Fibroblast of the aortic adventitia (primary cell): ENCODE data around the gene OS9. TPM values are rescaled to one million over a fixed set of nuclear protein-coding genes. Genes with fewer than 3 reads are reported as not detected.

Experiments used
- DNase-seq: peaks from one replicate; pipeline ENCODE4 v3.0.0-alpha.2; 2010; ENCODE audit warnings: low read depth
- H3K4me3 ChIP-seq: 2 replicates; pipeline ENCODE4 v1.5.1; 2011; ENCODE audit warnings: low read depth, mild to moderate bottlenecking, control low read depth, low read length, moderate library complexity
- total RNA-seq: library from RNA; depleted of rRNA; stranded (reverse); fragments of >200 nt; gene quantifications from 2 replicates; pipeline ENCODE4 v1.2.3, GENCODE V29; 2012; ENCODE audit warnings: low replicate concordance
- TF ChIP-seq, protein P1 (sequence below): IDR thresholded peaks from 2 replicates; pipeline ENCODE4 v1.5.1; 2011; ENCODE audit warnings: mild to moderate bottlenecking, low read length, control low read depth, inconsistent platforms; ENCODE audit not compliant: insufficient read depth

OS9 gene
- total RNA-seq, 1 donor, result 229 TPM

DNA sequence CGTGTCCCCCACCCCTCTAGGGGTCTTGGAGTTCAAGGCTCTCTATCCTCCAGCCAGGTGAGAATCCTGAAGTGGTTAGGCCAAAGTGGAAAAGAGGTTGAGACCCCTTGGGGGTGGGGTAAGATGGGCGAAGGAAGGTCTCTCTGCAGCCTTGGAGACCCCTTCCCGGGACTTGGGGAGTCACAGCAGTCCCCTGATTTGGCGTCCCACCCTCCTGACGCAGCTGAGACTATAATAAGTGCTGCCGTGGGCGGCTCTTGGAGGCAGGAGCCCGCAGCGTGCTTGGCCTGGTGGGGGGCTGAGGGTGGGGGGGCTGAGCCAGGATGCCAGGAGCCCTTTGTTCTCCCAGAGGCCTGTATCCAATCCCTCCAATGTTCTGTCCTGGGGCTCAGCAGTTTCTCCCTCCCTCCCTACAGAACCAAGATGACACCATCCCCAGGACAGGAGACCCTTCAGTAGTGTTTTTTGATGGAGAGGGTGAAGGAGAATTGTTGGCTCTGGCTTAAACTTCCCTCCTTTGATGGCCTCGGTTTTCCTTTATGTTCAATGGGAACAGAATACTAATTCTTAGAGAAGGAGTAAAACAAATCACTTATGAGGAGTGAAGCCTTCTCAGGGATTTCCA is 46.1 kb downstream of the OS9 start:
- TF ChIP-seq, protein P1, sequence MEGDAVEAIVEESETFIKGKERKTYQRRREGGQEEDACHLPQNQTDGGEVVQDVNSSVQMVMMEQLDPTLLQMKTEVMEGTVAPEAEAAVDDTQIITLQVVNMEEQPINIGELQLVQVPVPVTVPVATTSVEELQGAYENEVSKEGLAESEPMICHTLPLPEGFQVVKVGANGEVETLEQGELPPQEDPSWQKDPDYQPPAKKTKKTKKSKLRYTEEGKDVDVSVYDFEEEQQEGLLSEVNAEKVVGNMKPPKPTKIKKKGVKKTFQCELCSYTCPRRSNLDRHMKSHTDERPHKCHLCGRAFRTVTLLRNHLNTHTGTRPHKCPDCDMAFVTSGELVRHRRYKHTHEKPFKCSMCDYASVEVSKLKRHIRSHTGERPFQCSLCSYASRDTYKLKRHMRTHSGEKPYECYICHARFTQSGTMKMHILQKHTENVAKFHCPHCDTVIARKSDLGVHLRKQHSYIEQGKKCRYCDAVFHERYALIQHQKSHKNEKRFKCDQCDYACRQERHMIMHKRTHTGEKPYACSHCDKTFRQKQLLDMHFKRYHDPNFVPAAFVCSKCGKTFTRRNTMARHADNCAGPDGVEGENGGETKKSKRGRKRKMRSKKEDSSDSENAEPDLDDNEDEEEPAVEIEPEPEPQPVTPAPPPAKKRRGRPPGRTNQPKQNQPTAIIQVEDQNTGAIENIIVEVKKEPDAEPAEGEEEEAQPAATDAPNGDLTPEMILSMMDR, result no peak
- no peak overlapping the region for H3K4me3 ChIP-seq
- no peak for DNase-seq

DNA sequence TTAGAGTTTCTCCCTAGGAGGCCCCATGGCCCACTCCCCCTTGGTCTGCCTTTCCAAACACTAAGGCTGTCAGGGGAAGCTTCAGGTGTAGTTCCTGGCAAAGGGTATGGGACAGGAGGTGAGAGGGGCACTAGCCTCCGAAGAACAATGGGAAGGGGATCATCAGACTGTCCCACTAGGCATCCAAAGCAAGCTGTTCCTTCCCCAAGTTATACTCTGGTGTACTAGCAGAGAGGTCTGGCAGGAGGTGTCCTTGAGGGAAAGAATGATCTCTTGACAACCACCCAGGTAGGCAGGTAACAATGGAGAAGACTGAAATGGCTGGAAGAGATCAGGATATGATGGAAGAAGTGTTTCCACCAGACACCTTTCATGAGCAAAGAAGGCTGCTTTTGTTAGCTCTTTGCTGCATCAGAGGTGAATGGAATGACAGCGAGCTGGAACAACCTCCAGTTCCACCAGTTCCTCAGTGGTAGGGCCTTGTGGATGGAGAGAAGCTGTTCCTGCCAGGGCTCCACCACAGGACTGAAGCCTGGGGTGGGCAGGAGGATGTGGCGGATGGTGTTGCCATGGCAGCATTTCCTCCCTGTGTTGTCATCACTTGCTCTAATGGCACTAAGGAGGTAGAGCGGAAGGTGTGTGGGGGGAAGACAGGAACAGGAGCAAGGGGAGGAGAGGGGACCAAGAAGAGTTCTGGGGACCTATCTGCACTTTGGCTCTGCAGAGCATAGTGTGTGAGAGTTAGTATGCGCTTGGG is 46.9 kb downstream of the OS9 start:
- no peak for DNase-seq
- no peak overlapping the region for H3K4me3 ChIP-seq
- TF ChIP-seq, protein P1, result no peak

DNA sequence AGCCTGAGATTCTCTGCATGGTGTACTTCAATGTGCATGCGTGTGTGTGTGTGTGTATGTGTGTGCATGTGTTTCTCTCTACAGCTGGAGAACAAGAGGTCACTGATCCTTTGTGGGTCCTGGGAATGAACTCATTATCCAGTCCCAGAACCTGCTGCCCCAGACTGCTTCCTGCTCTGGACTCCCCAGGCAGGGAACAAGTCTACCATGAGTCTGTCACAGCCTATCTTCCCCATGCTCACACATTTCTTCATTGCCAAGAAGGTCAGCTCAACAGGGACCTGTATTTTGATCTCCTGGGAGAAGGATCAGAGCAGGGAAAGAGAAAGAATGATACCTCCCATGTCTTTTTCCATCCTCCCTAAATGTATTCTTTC is 47.5 kb downstream of the OS9 start:
- H3K4me3 ChIP-seq, result no peak overlapping the region
- TF ChIP-seq, protein P1, result no peak
- DNase-seq, result no peak

DNA sequence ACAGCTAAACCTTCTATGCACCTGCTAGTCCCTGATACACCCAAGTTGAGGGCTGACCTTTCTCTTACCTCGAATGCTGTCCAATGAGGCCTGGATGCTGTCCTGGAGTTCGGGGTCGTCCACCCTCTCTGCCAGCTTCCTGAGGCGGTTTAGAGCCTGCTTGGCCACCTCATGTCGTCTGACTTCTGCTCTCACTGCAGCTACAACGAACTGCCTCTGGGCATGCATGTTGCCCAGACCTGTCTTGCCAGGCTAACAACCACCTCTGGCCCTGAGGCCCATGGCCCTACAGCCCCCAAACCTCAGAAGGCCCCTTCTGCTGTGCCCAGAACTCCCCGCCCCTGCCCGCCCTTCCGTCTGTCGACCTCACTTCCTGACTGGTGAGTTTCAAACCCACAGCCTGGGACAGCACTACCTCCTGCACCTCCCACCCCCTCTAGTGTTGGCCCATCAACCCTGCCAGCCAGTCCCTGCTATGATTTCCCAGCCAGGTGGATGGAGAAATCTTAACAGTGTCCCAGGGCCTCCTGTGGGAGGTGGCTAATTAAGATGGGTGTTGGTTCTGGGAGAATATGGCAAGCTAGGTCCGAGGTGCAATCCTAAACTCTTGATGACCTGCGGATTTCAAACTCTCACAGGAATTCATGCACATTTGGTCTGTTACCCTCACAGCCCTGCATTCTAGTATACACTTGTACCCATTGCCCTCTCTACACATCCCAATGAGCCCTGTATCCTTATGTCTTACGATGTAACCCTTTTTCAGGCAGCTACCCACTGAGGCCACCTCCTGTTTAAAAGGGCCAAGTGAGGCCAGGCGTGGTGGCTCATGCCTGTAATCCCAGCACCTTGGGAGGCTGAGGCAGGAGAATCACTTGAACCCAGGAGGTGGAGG is 48.2 kb downstream of the OS9 start:
- no peak for DNase-seq
- TF ChIP-seq, protein P1, result no peak
- no peak overlapping the region for H3K4me3 ChIP-seq

DNA sequence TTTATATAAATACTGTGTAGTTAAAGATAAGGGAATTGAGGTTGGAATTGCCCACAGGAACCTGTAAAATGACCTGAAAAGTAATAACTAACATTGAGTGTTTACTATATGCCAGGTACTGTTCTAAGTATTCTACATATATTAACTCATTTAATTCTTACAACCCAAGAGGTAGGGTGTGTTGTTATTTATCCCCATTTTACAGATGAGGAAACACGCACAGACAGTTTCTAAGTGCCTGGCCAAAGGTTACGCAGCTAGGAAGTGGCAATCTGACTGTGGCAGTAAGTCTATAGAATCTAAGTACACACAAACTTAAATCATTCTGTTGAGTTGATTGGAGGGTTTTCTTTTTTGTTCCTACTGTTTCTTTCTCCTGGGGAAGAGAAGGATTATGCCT is 49.8 kb downstream of the OS9 start:
- H3K4me3 ChIP-seq, result no peak overlapping the region
- no peak for DNase-seq
- TF ChIP-seq, protein P1, result no peak

DNA sequence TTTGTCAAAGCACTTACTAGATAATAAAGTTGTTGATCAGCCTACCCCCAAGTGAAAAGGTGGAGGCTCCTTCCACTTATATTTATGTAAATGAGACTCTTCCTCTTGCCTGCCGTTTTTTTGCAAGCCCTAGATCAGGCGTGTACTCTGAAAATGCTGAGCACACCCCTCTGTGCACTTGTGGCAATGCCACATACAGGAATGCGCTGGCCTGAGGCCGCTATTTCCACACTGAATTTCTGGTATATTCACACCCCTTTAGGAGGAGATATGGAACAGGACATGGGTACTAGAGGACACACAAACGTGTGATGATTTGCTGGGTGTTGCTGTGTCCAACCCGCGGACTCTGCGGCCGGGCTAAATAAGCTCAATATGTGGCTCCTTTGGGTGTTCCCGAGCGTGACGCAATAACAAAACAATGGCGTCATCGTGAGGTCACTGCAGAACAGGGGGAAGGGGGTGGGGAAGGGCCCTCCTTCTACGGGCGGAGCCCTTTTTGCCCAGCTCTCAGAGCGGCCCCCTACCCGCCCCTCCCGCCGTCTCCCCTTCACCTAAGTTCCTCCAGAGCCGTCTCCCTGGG is 50.4 kb downstream of the OS9 start:
- H3K4me3 ChIP-seq, result peak overlapping the region; percentile 94
- DNase-seq, result peak; percentile 90
- TF ChIP-seq, protein P1, result no peak
